Adrenal gland (tissue), 12 donors: Measurements from ENCODE around the gene ASPN. TPM values are rescaled to one million over a fixed set of nuclear protein-coding genes. Genes with fewer than 3 reads are reported as not detected.

Source experiments
- DNase-seq, 7 donors: peaks; one replicate each; pipeline ENCODE4 v3.0.0-alpha.2; 2019 to 2020
- H3K27ac ChIP-seq, 5 donors: fragments of 200-600 bp; sonication (generic) in 4 of 5; 1 replicate in 3 of 5; 2 replicates in 2 of 5; pipeline versions ENCODE4 v1.5.1 to v1.8.0; 2016 to 2020; ENCODE audit warnings: mild to moderate bottlenecking in 1 of 5
- H3K27me3 ChIP-seq: fragments of 200-600 bp; 2 replicates; pipeline ENCODE4 v1.8.0; 2021
- H3K36me3 ChIP-seq, 2 donors: fragments of 200-600 bp; replicated peaks in 1 of 2; 1 replicate in 1 of 2; 2 replicates in 1 of 2; pipeline versions ENCODE4 v1.5.1 to v1.8.0; 2018 to 2022
- H3K4me1 ChIP-seq, 2 donors: fragments of 200-600 bp; replicated peaks in 1 of 2; 1 replicate in 1 of 2; 2 replicates in 1 of 2; pipeline versions ENCODE4 v1.5.1 to v1.8.0; 2018 to 2021
- H3K4me3 ChIP-seq, 4 donors: fragments of 200-600 bp; sonication (generic) in 3 of 4; one replicate each; pipeline ENCODE4 v1.5.1; 2016 to 2018
- H3K9me3 ChIP-seq, 3 donors: fragments of 200-600 bp; sonication (generic) in 1 of 3; replicated peaks in 1 of 3; 1 replicate in 2 of 3; 2 replicates in 1 of 3; pipeline versions ENCODE4 v1.5.1 to v1.8.0; 2016 to 2021
- CTCF ChIP-seq, 6 experiments: fragments of 450-650 bp in 4 of 6; fragments of 200-600 bp in 2 of 6; sonication (generic) in 1 of 6; IDR thresholded peaks; 1 replicate in 5 of 6; 2 replicates in 1 of 6; pipeline versions ENCODE4 v1.5.1 to v1.8.0; 2016 to 2021; ENCODE audit warnings: antibody characterized with exemption in 6 of 6, mild to moderate bottlenecking in 2 of 6, moderate library complexity in 1 of 6
- POLR2A ChIP-seq, 2 donors: fragments of 450-650 bp; IDR thresholded peaks; one replicate each; pipeline ENCODE4 v1.6.1; 2017; ENCODE audit warnings: antibody characterized with exemption in 2 of 2, mild to moderate bottlenecking in 2 of 2, moderate library complexity in 1 of 2
- WGBS, 4 donors: extraction: QIAGEN DNeasy Blood & Tissue Kit in 2 of 4; methylation state at CpG; one replicate each; pipeline versions ENCODE4 v1.1.5 to v1.1.7; 2013 to 2017; 5-methylcytosine and 5-hydroxymethylcytosine counted together
- intact Hi-C, 2 donors: fragments of 100-400 bp; cut with DNase I; formaldehyde crosslinking; loops; one replicate each; pipeline versions ENCODE4 v1.14.1 to v1.15.0; 2022 to 2023
- polyA plus RNA-seq, 3 donors: library from polyadenylated mRNA; stranded (reverse); fragments of 200-250 nt in 2 of 3; fragments of 350-450 nt in 1 of 3; fragmentation: Illumina TruSeq in 1 of 3; extraction: RNeasy Lipid Tissue Mini Kit (QIAGEN cat#74804) in 1 of 3; gene quantifications; one replicate each; pipeline ENCODE4 v1.2.3, GENCODE V29; 2013 to 2014
- total RNA-seq, 9 donors: library from RNA; depleted of rRNA in 4 of 9; stranded (reverse); fragments of >200 nt in 4 of 9; fragments of 120-200 nt in 1 of 9; fragmentation: NEBNext Ultra II Directional in 1 of 9; extraction: Animal tissue kit (Norgen Biotek cat#: 25700) in 1 of 9; gene quantifications; one replicate each; pipeline versions ENCODE4 v1.1.0 to v1.2.4, GENCODE V29; 2013 to 2023
- donor health status: healthy with polysubstance abuse.
- donor health status: Bipolar disorder and iron deficiency.
- donor health status: DM: yes; HTN: yes; CAD: no.
- donor health status: DM: no; HTN: no; CAD: no.
- donor health status: DM: no; HTN: no; CAD: no.
- donor health status: DM: yes; HTN: yes; CAD: no.

ASPN gene
- total and polyA plus RNA-seq, 12 donors, result 1.7 to 12.4 (median 5.4) TPM

DNA sequence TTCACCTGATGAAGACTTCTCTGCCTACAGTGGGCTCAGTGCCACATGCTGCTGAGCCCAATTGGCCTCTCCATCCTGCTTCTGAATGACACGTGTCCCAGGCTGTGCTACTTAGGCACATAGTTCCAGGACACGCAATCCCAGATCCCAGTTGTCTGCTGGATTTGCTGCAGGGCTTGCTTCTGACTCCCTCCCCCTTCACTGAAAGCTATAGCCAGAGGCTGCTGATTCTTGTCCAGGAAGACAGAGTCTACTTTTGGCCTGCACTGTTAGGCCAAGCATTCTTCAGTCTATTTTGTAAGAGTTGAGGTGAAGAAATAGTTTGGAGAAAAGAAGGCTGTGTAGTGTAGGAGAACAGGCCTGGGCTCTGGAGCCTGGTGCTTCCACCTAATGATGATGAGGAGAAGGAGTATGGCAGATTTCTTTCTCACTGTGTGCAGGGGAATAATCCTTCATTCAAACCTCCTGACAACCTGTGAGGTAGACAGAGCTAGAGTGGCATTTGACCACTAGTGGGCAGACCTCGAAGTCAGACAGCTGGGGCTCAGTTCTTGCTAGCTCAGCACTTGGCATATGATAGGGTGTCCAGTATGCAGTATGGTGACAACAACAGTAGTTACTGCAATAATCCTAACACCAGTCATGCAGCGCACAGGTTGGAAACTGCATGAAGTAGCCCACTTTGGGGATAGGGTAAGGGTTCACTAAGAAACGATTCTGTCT lies 19.5 kb upstream of the ASPN start:
- H3K9me3 ChIP-seq, result no peaks in the 10 kb centered on the region
- H3K4me3 ChIP-seq, result no peak overlapping the region
- peak in 6 of 7 donors; percentile 25 to 69 (median 43) for DNase-seq
- H3K27me3 ChIP-seq, result no peaks in the 10 kb centered on the region
- WGBS, 4 donors, result 78 to 91% (median 84%) methylated on average over 4 to 5 of the region's 5 CpGs
- no peaks in the 10 kb centered on the region for H3K36me3 ChIP-seq
- H3K4me1 ChIP-seq, result peaks cover 0 to 9% of the 10 kb centered on the region in 2 donors
- TF ChIP-seq POLR2A (IDR thresholded peaks at IDR 0.05) (no peak), CTCF (IDR thresholded peaks at IDR 0.05) (peak; percentile 20 to 48 (median 32))
- no peak overlapping the region for H3K27ac ChIP-seq
- intact Hi-C loops, result no loop called here

- H3K4me3 ChIP-seq, result no peak overlapping the region
- intact Hi-C loops, result no loop called here
- H3K27ac ChIP-seq, result no peak overlapping the region
- H3K27me3 ChIP-seq, result no peaks in the 10 kb centered on the region
- no peak for DNase-seq
- peaks cover 0 to 2% of the 10 kb centered on the region in 2 donors for H3K4me1 ChIP-seq
- no peak for TF ChIP-seq CTCF (IDR thresholded peaks at IDR 0.05)
- TF ChIP-seq POLR2A (IDR thresholded peaks at IDR 0.05), result no peak
- 90 to 98% (median 96%) methylated on average over 5 of the region's 5 CpGs for whole genome bisulfite sequencing, 4 donors
- no peaks in the 10 kb centered on the region for H3K9me3 ChIP-seq
- no peaks in the 10 kb centered on the region for H3K36me3 ChIP-seq
Observed at GRCh38 chr9:92500725-92501124, 18.4 kb upstream of the ASPN start.

DNA sequence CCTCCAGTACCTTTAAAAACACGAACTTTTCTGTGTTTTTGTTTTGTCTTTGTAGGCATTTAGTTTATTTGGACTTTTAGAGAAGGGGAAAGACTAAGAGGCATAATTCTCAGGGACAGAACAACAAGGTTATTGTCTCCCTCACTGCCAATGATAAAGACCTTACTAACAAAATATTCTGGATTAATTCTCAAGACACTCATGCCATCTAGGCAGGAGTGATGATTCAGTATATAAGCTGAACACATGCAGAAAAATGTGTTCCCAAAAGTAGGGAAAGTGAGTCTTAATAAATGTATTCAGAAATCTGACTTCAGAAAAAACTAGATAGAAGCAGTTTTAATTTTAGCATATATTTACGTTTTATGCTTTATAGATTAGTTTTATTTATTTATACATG lies 17.4 kb upstream of the ASPN start:
- intact Hi-C loops, result no loop called here
- Histone ChIP-seq H3K4me1 (no peaks in the 10 kb centered on the region), H3K27ac (no peak overlapping the region), H3K4me3 (no peak overlapping the region), H3K27me3 (no peaks in the 10 kb centered on the region), H3K9me3 (no peaks in the 10 kb centered on the region), H3K36me3 (no peaks in the 10 kb centered on the region)
- no peak for DNase-seq
- TF ChIP-seq CTCF (IDR thresholded peaks at IDR 0.05) (no peak), POLR2A (IDR thresholded peaks at IDR 0.05) (no peak)
- WGBS, 4 donors, result 41 to 80% (median 68%) methylated on average over 2 of the region's 2 CpGs

- no peak for DNase-seq
- TF ChIP-seq CTCF (IDR thresholded peaks at IDR 0.05), result no peak
- TF ChIP-seq POLR2A (IDR thresholded peaks at IDR 0.05), result no peak
- no peaks in the 10 kb centered on the region for H3K27me3 ChIP-seq
- no peak overlapping the region for H3K27ac ChIP-seq
- no peaks in the 10 kb centered on the region for H3K4me1 ChIP-seq
- WGBS, 4 donors, result 85 to 95% (median 90%) methylated on average over 5 of the region's 5 CpGs
- H3K4me3 ChIP-seq, result no peak overlapping the region
- H3K9me3 ChIP-seq, result no peaks in the 10 kb centered on the region
- intact Hi-C loops, result no loop called here
- H3K36me3 ChIP-seq, result no peaks in the 10 kb centered on the region
Observed at GRCh38 chr9:92496396-92497176, 14.3 kb upstream of the ASPN start.
